Measurements from ENCODE around the gene DEFB119.

DNA sequence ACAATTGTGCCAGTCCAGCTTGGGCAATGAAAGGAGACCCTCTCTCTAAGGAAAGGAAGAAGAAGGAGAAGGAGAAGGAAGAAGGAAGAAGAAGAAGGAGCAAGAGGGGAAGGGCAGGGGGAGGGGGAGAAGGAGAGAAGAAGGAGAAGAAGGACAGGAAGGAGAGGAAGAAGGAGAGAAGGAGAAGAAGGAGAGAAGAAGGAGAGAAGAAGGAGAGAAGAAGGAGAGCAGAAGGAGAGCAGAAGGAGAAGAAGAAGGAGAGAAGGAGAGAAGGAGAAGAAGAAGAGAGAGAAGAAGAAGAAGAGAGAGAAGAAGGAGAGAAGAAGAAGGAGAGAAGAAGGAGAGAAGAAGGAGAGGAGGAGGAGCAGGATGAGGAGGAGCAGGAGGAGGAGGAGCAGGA, 59.5 kb downstream of the DEFB119 start:
- TF ChIP-seq, protein P1, sequence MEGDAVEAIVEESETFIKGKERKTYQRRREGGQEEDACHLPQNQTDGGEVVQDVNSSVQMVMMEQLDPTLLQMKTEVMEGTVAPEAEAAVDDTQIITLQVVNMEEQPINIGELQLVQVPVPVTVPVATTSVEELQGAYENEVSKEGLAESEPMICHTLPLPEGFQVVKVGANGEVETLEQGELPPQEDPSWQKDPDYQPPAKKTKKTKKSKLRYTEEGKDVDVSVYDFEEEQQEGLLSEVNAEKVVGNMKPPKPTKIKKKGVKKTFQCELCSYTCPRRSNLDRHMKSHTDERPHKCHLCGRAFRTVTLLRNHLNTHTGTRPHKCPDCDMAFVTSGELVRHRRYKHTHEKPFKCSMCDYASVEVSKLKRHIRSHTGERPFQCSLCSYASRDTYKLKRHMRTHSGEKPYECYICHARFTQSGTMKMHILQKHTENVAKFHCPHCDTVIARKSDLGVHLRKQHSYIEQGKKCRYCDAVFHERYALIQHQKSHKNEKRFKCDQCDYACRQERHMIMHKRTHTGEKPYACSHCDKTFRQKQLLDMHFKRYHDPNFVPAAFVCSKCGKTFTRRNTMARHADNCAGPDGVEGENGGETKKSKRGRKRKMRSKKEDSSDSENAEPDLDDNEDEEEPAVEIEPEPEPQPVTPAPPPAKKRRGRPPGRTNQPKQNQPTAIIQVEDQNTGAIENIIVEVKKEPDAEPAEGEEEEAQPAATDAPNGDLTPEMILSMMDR (IDR thresholded peaks at IDR 0.05): no peak
- TF ChIP-seq POLR2A (IDR thresholded peaks at IDR 0.05): no peak
